GM19467 (cell line): ENCODE results near the gene MEIS2.

ENCODE experiments used
- ATAC-seq: cut with Tn5 transposase; IDR thresholded peaks from one replicate; pipeline ENCODE4 v1.9.1; 2021; ENCODE audit warnings: mild to moderate bottlenecking, moderate library complexity; ENCODE audit not compliant: unreplicated experiment

The MEIS2 gene

DNA sequence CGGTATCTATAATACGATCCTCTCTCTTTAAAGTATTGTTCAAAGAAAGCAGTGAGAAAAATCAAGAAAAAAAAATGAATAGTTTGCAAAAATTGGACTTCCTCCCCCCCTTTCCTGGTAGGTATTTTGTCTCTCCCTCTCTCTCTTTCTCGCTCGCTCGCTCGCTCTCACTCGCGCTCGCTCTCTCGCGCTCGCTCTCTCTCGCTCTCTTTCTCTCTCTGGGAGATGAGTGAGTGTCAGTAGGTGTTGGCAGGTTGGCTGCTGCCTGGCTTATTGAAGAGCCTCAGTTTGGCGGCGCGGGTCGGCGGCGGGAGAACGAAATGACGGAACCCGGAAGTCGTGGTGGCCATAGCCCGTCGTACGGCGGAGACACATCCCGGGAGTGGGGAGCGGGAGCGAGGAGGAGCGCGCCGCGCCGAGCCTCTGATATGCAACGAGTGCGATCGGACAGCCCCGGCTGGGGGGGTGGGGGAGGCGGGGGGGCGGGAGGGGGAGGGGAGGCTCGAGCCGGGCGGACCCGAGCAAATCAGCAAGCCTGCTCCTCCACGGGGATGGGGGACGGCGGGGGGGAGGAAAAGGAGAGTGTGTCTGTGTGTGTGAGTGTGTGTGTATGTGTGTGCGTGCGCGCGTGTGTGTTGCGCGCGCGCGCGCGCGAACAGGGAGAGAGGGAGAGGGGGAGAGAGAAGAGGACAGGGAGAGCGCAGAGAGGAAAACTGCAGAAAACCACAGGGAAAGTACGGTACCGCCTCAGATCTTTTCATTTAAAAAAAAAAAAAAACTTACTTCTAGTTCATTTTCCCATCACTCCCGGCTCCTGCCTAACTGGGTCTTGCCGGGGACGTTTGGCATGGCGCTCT is at the start of gene MEIS2:
Gene MEIS2, minus strand, starts transcription at position 441 of the 857 bp plus-strand sequence. CDS start 1,083 bp downstream, outside the sequence.
- no peak for ATAC-seq

DNA sequence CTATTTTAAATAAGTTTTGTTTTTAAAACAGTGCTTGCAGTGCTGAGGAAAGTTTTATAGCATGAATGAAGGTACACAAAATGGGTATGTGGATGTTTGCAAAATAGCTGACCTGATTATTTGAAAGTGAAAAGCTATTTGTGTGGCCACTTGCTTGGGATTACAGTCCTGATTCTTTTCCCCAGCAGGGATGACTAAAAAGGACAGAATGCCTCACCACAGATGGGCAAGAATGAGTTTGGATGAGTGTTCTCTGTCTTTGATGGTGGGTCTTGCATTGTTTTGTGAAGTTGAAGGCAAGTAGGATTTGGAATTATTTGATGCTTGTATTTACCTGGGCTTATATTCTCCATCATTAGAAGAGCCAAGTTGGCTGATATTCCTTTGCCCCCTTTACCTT is 48.8 kb upstream of the MEIS2 start:
- no peak for ATAC-seq

DNA sequence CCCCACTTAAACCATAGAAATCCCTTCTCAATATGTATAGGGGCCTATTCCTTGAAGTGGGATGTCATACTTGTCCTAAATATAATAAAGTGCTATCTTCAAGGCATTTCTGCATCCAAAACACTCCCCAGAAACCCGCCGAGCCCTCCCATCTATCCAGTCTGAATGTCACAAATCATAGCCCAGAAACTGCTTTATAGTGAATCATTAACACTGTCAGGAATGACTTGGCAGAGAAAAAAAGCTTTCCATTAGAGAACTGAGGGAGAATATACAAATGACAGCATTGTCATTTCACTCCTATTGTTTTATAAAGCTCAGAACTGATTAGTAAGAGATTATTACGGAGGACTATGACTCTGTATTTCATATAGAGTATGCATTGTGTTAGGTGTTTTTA is 48.4 kb upstream of the MEIS2 start:
- no peak for ATAC-seq

DNA sequence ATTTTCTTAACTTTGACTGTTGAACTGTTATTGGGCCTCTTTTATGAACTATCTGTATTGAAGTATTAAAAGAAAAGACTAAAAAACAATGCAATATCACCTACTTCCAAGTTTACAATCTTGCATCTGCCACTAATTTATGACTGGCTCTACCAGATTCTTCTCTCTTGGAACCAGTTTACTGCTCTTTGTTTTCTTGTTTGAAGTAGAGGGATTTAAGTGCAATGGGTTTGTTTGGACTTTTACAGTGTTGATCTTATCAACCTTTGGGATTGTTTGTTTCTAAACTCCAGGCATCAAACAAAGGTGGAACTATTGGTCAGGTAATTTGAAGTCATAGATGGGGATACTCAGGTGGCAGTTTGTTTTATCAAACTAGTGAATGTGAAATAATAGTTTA is 43.0 kb upstream of the MEIS2 start:
- no peak for ATAC-seq

GRCh38 chr15:37142371-37142770 is 42.0 kb upstream of the MEIS2 start:
- ATAC-seq = no peak

GRCh38 chr15:37140531-37141058 is 40.2 kb upstream of the MEIS2 start:
- no peak for ATAC-seq

GRCh38 chr15:37138591-37139215 is 38.4 kb upstream of the MEIS2 start:
- no peak for ATAC-seq

GRCh38 chr15:37137221-37137620 is 36.9 kb upstream of the MEIS2 start:
- no peak for ATAC-seq

DNA sequence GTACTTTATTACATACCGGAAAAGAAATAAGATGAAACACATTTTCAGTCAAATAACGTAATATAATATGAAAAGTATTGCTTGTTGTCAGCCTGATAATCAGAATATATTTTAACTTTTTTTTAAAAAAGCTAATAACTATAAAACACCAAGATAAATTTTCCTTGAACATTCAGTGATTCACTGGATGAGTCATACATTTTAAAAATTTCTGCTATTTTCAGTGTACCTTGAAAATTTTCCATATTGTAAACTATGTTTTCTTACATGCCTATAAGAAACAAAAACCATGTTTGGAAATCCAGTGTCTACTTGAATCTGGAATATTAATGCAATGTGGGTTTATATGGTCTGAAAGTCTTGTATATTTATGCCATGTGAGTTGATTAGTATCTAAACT is 36.3 kb upstream of the MEIS2 start:
- ATAC-seq = no peak

DNA sequence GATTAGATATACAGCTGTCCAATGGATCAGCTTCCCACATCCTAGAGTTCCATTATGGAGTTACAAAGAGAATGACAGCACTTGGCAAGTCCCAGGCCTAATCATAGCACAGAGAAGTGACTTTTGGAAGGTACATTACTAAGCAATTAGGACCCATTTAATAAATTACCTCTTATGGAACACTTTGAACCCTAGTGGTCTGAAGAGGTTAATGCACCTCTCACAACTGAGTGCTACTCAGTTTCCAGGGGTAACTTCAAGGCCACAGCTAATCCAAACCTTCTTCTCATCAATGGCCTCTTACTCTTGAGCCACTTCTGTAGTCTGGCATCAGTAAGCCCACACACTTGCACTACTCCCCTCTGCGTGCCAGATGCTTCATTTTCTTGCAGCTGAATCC is 34.9 kb upstream of the MEIS2 start:
- ATAC-seq = no peak

DNA sequence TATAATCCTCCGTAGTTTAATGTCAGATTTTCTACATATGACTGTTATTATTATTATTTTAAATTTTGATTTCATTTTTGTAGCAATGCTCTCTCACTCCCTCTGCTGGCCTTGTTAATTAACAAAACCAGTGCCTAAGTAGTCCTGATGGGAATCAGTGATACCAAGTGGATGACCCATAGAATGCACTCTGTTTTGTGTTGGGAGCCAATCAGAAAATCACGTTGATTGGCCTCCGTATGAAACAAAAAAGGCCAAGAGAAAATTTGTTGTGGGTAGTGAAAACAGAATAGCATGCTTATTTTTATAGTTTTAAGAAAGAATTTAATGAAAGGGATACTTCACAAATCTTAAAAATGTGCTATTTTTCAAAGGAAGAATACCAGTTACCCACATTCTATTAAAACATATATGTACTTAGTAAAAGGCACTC is 34.4 kb upstream of the MEIS2 start:
- no peak for ATAC-seq

GRCh38 chr15:37134244-37134643 is 33.9 kb upstream of the MEIS2 start:
- no peak for ATAC-seq

GRCh38 chr15:37133602-37134001 is 33.3 kb upstream of the MEIS2 start:
- ATAC-seq = no peak

GRCh38 chr15:37132826-37133417 is 32.6 kb upstream of the MEIS2 start:
- no peak for ATAC-seq

- no peak for ATAC-seq
These were observed 31.3 kb upstream of the MEIS2 start for GRCh38 chr15:37131621-37132020.

GRCh38 chr15:37130356-37130755 is 30.0 kb upstream of the MEIS2 start:
- ATAC-seq = no peak

- ATAC-seq = no peak
These were observed 24.8 kb upstream of the MEIS2 start for GRCh38 chr15:37125143-37125542.

- no peak for ATAC-seq
These were observed 24.0 kb upstream of the MEIS2 start for GRCh38 chr15:37124331-37124730.

- ATAC-seq = no peak
These were observed 22.4 kb upstream of the MEIS2 start for GRCh38 chr15:37122703-37123102.

- ATAC-seq = no peak
These were observed 21.1 kb upstream of the MEIS2 start for GRCh38 chr15:37121492-37121891.

GRCh38 chr15:37117030-37117429 is 16.7 kb upstream of the MEIS2 start:
- ATAC-seq = no peak

DNA sequence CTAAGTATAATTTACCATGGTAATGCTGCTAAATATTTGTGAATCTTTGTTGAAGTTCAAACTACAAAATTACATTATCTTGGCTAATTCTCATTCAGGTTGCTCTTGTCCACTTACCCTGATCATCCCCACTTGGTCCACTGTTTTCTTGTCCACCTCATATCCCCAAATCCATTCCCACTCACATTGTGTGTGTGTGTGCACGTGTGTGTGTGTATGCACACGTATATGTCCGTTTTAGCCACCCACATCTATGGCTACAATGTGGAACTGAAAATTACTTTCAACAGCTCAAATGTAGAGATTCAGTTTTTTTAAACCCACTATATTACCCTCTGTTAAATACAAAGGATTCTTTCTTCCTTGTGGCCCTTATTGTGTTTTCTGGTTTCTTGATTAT is 15.2 kb upstream of the MEIS2 start:
- ATAC-seq = no peak
